DND-41 (cell line): ENCODE data around the gene CHRNA1.

Experiments used
- EZH2 ChIP-seq: IDR thresholded peaks from 3 replicates; pipeline ENCODE4 v1.6.1; 2012; ENCODE audit warnings: borderline replicate concordance, low read depth, mild to moderate bottlenecking, moderate library complexity, low read length, inconsistent platforms; ENCODE audit not compliant: severe bottlenecking
- TF ChIP-seq, protein P1 (sequence below): IDR thresholded peaks from 2 replicates; pipeline ENCODE4 v1.5.1; 2012; ENCODE audit warnings: borderline replicate concordance, low read length, moderate library complexity, mild to moderate bottlenecking; ENCODE audit not compliant: poor library complexity, severe bottlenecking; ENCODE audit errors: extremely low read depth

DNA sequence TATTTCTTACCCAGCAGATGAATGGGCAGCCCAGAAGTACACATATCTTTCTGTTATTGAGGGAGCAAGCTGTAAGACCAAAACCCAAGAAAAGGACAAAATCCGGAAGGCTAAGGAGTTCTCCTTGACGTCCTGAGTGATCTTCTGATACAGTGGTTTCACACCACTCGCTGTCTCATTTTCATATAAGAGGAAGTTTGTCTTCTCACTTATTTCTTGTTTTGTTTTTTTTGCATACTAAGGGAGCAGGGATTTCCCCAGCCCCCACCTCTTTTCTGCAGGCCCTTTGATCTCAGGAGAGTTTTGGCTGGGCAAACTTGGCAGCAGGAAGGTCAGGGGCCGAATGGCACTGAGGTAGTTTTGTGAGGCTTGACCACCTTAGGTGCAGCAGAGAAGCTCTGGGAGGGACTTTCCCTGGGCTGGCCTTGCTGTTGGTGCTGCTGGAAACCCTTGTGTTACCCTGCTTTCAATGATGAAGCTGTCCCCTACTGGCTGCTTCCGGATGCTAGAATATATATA, 13.3 kb downstream of the CHRNA1 start:
- TF ChIP-seq, protein P1, sequence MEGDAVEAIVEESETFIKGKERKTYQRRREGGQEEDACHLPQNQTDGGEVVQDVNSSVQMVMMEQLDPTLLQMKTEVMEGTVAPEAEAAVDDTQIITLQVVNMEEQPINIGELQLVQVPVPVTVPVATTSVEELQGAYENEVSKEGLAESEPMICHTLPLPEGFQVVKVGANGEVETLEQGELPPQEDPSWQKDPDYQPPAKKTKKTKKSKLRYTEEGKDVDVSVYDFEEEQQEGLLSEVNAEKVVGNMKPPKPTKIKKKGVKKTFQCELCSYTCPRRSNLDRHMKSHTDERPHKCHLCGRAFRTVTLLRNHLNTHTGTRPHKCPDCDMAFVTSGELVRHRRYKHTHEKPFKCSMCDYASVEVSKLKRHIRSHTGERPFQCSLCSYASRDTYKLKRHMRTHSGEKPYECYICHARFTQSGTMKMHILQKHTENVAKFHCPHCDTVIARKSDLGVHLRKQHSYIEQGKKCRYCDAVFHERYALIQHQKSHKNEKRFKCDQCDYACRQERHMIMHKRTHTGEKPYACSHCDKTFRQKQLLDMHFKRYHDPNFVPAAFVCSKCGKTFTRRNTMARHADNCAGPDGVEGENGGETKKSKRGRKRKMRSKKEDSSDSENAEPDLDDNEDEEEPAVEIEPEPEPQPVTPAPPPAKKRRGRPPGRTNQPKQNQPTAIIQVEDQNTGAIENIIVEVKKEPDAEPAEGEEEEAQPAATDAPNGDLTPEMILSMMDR, result no peak
- no peak for TF ChIP-seq EZH2
